WTC11 (cell line): ENCODE data around the gene DOCK1. TPM values are rescaled to one million over a fixed set of nuclear protein-coding genes. Genes with fewer than 3 reads are reported as not detected.

Experiments
- ATAC-seq: fragments of 200-7000 bp; cut with Tn5 transposase; 2 replicates; pipeline ENCODE4 v1.10.0; 2021; ENCODE audit warnings: mild to moderate bottlenecking, moderate library complexity
- CTCF ChIA-PET: fragments of 300-600 bp; sonication (Branson Sonifier 250); formaldehyde crosslinking; loops from one replicate; lab custom pipeline; 2021; ENCODE audit warnings: antibody characterized with exemption; lab: Charles Lee
- POLR2A ChIA-PET: fragments of 350-600 bp; sonication (Branson Sonifier 250); formaldehyde crosslinking; loops from one replicate; lab custom pipeline; 2021; ENCODE audit warnings: antibody characterized with exemption; lab: Charles Lee
- DNase-seq: peaks from one replicate; pipeline ENCODE4 v3.0.0; 2021; ENCODE audit warnings: low spot score
- H3K27ac Mint-ChIP-seq: 2 replicates; pipeline ENCODE4 v1.8.0; 2021; ENCODE audit warnings: mixed read lengths
- H3K27me3 Mint-ChIP-seq: 2 replicates; pipeline ENCODE4 v1.8.0; 2021; ENCODE audit warnings: low read depth, mild to moderate bottlenecking, moderate library complexity, mixed read lengths
- H3K36me3 Mint-ChIP-seq: 2 replicates; pipeline ENCODE4 v1.8.0; 2021; ENCODE audit warnings: mixed read lengths
- H3K4me1 Mint-ChIP-seq: 2 replicates; pipeline ENCODE4 v1.8.0; 2022; ENCODE audit warnings: mixed read lengths
- H3K4me3 Mint-ChIP-seq: 2 replicates; pipeline ENCODE4 v1.8.0; 2021; ENCODE audit warnings: mild to moderate bottlenecking, moderate library complexity, mixed read lengths
- H3K9me3 Mint-ChIP-seq: 2 replicates; pipeline ENCODE4 v1.8.0; 2021; ENCODE audit warnings: mixed read lengths
- ATF1 ChIP-seq: sonication (generic); formaldehyde crosslinking; IDR thresholded peaks from 2 replicates; pipeline ENCODE4 v1.8.1; 2023; ENCODE audit warnings: mild to moderate bottlenecking, moderate library complexity, missing genetic modification reagents
- FOXK1 ChIP-seq: sonication (generic); formaldehyde crosslinking; IDR thresholded peaks from 2 replicates; pipeline ENCODE4 v1.8.0; 2022; ENCODE audit warnings: mild to moderate bottlenecking, moderate library complexity, missing genetic modification reagents
- IRF2 ChIP-seq: sonication (generic); formaldehyde crosslinking; IDR thresholded peaks from 2 replicates; pipeline ENCODE4 v1.8.0; 2022; ENCODE audit warnings: low read depth, missing genetic modification reagents, borderline replicate concordance
- JUN ChIP-seq: sonication (generic); formaldehyde crosslinking; IDR thresholded peaks from 2 replicates; pipeline ENCODE4 v1.8.0; 2023; ENCODE audit warnings: mild to moderate bottlenecking, missing genetic modification reagents
- NR1H2 ChIP-seq: sonication (generic); formaldehyde crosslinking; IDR thresholded peaks from 2 replicates; pipeline ENCODE4 v1.9.0; 2021; ENCODE audit warnings: mild to moderate bottlenecking, moderate library complexity, missing genetic modification reagents
- RELA ChIP-seq: sonication (generic); formaldehyde crosslinking; IDR thresholded peaks from 2 replicates; pipeline ENCODE4 v1.8.1; 2022; ENCODE audit warnings: missing genetic modification reagents, mild to moderate bottlenecking, borderline replicate concordance
- SMAD4 ChIP-seq: sonication (generic); formaldehyde crosslinking; IDR thresholded peaks from 2 replicates; pipeline ENCODE4 v1.8.0; 2022; ENCODE audit warnings: mild to moderate bottlenecking, missing genetic modification reagents
- SP1 ChIP-seq: sonication (generic); formaldehyde crosslinking; conservative IDR thresholded peaks from 2 replicates; pipeline ENCODE4 v1.8.1; 2022; ENCODE audit warnings: missing genetic modification reagents
- ZNF121 ChIP-seq: sonication (generic); formaldehyde crosslinking; IDR thresholded peaks from 2 replicates; pipeline ENCODE4 v1.8.0; 2023; ENCODE audit warnings: missing genetic modification reagents
- ZNF138 ChIP-seq: sonication (generic); formaldehyde crosslinking; conservative IDR thresholded peaks from 2 replicates; pipeline ENCODE4 v1.8.1; 2022; ENCODE audit warnings: mild to moderate bottlenecking, moderate library complexity, missing genetic modification reagents
- ZNF317 ChIP-seq: sonication (generic); formaldehyde crosslinking; IDR thresholded peaks from 2 replicates; pipeline ENCODE4 v1.8.1; 2023; ENCODE audit warnings: low read depth, mild to moderate bottlenecking, moderate library complexity, missing genetic modification reagents, borderline replicate concordance
- ZNF423 ChIP-seq: fragments of 250-450 bp; sonication (Bioruptor Pico); IDR thresholded peaks from 2 replicates; pipeline ENCODE4 v2.1.2; 2022; ENCODE audit warnings: mild to moderate bottlenecking, moderate library complexity
- total RNA-seq: library from RNA; stranded (reverse); gene quantifications from 3 replicates; pipeline ENCODE4 v1.2.3, GENCODE V29; 2021
- TF ChIP-seq, protein P1 (sequence below): sonication (generic); formaldehyde crosslinking; IDR thresholded peaks from 2 replicates; pipeline ENCODE4 v1.8.0; 2022; ENCODE audit warnings: missing genetic modification reagents
- TF ChIP-seq, protein P2 (sequence below): sonication (generic); formaldehyde crosslinking; conservative IDR thresholded peaks from 2 replicates; pipeline ENCODE4 v1.8.1; 2023; ENCODE audit warnings: mild to moderate bottlenecking, low read depth, missing genetic modification reagents, moderate library complexity
- TF ChIP-seq, protein P3 (sequence below): sonication (generic); formaldehyde crosslinking; IDR thresholded peaks from 2 replicates; pipeline ENCODE4 v1.8.0; 2023; ENCODE audit warnings: missing genetic modification reagents, mild to moderate bottlenecking, borderline replicate concordance
- TF ChIP-seq, protein P4 (sequence below): sonication (generic); formaldehyde crosslinking; IDR thresholded peaks from 2 replicates; pipeline ENCODE4 v1.8.1; 2023; ENCODE audit warnings: mild to moderate bottlenecking, missing genetic modification reagents, moderate library complexity
- TF ChIP-seq, protein P5 (sequence below): sonication (generic); formaldehyde crosslinking; IDR thresholded peaks from 2 replicates; pipeline ENCODE4 v1.8.1; 2022; ENCODE audit warnings: mild to moderate bottlenecking, missing genetic modification reagents, moderate library complexity, borderline replicate concordance
- TF ChIP-seq, protein P6 (sequence below): sonication (generic); formaldehyde crosslinking; IDR thresholded peaks from 2 replicates; pipeline ENCODE4 v1.8.1; 2022; ENCODE audit warnings: missing genetic modification reagents, borderline replicate concordance

Gene DOCK1
- total RNA-seq, 1 experiment from 2014 or later, result 52.1 TPM

DNA sequence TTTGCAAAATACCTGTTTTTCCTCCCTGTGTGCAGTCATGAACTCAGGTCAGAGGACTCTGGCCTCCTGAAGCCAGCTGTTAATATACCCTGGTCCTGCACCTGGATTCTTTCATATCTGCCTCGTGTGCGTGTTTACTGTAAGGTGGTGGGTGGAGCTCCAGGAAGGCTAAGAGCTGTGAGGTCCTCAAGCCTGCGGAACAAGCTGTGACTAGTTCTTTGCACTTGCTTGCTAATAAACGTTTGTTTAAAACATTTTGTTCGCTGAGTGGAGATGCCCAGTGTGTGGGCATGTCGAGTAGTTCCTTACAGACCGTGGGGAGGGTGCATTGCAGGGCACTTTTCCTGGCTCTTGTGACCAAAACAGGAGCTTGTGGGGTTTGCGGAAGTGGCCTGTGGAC, 139.0 kb downstream of the DOCK1 start (continued):
- TF ChIP-seq, protein P1, sequence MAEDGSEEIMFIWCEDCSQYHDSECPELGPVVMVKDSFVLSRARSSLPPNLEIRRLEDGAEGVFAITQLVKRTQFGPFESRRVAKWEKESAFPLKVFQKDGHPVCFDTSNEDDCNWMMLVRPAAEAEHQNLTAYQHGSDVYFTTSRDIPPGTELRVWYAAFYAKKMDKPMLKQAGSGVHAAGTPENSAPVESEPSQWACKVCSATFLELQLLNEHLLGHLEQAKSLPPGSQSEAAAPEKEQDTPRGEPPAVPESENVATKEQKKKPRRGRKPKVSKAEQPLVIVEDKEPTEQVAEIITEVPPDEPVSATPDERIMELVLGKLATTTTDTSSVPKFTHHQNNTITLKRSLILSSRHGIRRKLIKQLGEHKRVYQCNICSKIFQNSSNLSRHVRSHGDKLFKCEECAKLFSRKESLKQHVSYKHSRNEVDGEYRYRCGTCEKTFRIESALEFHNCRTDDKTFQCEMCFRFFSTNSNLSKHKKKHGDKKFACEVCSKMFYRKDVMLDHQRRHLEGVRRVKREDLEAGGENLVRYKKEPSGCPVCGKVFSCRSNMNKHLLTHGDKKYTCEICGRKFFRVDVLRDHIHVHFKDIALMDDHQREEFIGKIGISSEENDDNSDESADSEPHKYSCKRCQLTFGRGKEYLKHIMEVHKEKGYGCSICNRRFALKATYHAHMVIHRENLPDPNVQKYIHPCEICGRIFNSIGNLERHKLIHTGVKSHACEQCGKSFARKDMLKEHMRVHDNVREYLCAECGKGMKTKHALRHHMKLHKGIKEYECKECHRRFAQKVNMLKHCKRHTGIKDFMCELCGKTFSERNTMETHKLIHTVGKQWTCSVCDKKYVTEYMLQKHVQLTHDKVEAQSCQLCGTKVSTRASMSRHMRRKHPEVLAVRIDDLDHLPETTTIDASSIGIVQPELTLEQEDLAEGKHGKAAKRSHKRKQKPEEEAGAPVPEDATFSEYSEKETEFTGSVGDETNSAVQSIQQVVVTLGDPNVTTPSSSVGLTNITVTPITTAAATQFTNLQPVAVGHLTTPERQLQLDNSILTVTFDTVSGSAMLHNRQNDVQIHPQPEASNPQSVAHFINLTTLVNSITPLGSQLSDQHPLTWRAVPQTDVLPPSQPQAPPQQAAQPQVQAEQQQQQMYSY (CRISPR knock-in tag), result no peak
- TF ChIP-seq IRF2 (CRISPR knock-in tag) (no peak), ATF1 (no peak)
- TF ChIP-seq, protein P2, sequence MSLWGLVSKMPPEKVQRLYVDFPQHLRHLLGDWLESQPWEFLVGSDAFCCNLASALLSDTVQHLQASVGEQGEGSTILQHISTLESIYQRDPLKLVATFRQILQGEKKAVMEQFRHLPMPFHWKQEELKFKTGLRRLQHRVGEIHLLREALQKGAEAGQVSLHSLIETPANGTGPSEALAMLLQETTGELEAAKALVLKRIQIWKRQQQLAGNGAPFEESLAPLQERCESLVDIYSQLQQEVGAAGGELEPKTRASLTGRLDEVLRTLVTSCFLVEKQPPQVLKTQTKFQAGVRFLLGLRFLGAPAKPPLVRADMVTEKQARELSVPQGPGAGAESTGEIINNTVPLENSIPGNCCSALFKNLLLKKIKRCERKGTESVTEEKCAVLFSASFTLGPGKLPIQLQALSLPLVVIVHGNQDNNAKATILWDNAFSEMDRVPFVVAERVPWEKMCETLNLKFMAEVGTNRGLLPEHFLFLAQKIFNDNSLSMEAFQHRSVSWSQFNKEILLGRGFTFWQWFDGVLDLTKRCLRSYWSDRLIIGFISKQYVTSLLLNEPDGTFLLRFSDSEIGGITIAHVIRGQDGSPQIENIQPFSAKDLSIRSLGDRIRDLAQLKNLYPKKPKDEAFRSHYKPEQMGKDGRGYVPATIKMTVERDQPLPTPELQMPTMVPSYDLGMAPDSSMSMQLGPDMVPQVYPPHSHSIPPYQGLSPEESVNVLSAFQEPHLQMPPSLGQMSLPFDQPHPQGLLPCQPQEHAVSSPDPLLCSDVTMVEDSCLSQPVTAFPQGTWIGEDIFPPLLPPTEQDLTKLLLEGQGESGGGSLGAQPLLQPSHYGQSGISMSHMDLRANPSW, result no peak

DNA sequence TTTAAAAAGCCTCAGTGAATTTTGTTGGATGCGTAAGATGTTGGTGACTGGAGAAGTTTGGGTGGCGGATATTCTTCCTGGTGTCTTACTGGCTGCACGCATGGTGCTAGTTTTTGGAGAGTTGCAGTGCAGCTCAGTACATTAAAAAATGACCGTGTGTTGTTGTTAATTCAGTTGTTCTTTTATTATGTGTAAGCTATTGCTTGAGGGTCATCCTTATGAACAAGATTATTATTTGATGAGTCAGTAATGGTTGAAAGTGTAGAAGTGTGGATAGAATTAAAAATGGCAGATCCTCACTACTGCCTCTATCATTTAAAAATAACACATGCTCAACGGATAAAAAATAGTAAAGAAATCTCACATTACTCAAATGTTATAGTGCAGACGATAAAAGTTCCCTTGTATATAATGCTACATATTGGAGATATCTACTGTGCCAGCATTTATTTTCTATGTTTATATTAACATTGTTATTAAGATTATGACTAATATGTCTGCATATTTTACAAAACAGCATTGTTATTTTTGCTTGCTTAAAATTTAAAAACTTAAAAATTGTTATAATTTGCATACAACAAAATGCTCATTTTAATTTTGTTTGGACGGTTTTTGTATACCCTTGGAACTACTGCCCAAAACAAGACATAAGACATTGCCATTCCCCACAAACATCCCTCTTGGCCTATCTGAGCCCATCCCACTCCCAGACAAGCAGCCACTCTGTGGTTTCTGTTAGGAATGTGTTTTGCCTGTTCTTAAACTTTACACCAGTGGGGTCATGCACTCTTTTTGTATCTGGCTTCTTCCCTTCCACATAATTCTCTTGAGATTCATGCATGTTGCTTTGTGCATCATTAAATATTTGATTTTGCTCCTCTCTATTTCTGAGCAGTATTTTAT, 142.0 kb downstream of the DOCK1 start:
- CTCF ChIA-PET, result interaction anchor here (0.6 kb wide), 1 partner anchor 258 kb away, joined by 3 read pairs; no protein-coding TSS in a partner anchor
- no peaks in the 10 kb centered on the region for H3K4me1 Mint-ChIP-seq
- no peak for TF ChIP-seq SMAD4
- TF ChIP-seq, protein P3, sequence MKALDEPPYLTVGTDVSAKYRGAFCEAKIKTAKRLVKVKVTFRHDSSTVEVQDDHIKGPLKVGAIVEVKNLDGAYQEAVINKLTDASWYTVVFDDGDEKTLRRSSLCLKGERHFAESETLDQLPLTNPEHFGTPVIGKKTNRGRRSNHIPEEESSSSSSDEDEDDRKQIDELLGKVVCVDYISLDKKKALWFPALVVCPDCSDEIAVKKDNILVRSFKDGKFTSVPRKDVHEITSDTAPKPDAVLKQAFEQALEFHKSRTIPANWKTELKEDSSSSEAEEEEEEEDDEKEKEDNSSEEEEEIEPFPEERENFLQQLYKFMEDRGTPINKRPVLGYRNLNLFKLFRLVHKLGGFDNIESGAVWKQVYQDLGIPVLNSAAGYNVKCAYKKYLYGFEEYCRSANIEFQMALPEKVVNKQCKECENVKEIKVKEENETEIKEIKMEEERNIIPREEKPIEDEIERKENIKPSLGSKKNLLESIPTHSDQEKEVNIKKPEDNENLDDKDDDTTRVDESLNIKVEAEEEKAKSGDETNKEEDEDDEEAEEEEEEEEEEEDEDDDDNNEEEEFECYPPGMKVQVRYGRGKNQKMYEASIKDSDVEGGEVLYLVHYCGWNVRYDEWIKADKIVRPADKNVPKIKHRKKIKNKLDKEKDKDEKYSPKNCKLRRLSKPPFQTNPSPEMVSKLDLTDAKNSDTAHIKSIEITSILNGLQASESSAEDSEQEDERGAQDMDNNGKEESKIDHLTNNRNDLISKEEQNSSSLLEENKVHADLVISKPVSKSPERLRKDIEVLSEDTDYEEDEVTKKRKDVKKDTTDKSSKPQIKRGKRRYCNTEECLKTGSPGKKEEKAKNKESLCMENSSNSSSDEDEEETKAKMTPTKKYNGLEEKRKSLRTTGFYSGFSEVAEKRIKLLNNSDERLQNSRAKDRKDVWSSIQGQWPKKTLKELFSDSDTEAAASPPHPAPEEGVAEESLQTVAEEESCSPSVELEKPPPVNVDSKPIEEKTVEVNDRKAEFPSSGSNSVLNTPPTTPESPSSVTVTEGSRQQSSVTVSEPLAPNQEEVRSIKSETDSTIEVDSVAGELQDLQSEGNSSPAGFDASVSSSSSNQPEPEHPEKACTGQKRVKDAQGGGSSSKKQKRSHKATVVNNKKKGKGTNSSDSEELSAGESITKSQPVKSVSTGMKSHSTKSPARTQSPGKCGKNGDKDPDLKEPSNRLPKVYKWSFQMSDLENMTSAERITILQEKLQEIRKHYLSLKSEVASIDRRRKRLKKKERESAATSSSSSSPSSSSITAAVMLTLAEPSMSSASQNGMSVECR, result no peak
- TF ChIP-seq ZNF423 (CRISPR knock-in tag), result no peak
- TF ChIP-seq ZNF138 (CRISPR knock-in tag), result no peak
- TF ChIP-seq, all 79 proteins: peak for 0
- Mint-ChIP-seq H3K27me3 (no peaks in the 10 kb centered on the region), H3K4me3 (no peak overlapping the region), H3K36me3 (peaks cover 27% of the 10 kb centered on the region), H3K9me3 (no peaks in the 10 kb centered on the region), H3K27ac (no peak overlapping the region)
- no peak for ATAC-seq
- no peak for DNase-seq
- POLR2A ChIA-PET, result no interaction called here

DNA sequence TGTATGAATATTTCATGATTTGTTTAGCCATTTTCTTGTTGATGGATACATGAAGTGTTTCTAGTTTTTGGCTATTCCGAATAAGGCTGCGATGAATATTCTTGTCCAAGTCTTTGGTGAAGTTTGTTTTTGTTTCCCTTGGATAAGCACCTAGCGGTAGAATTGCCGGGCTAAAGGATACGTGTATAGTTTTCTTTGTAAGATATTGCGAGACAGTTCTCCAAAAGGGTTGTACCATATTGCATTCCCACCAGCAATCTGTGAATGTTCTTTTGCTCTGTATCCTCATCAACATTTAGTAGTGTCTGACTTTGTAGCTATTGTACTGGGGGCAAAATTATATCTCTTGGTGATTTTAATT, 142.6 kb downstream of the DOCK1 start:
- no peak for ATAC-seq
- Mint-ChIP-seq H3K9me3 (no peaks in the 10 kb centered on the region), H3K36me3 (peaks cover 27% of the 10 kb centered on the region), H3K27me3 (no peaks in the 10 kb centered on the region), H3K4me1 (no peaks in the 10 kb centered on the region), H3K4me3 (no peak overlapping the region), H3K27ac (no peak overlapping the region)
- CTCF ChIA-PET, result no interaction called here
- POLR2A ChIA-PET, result no interaction called here
- DNase-seq, result no peak
- TF ChIP-seq ZNF317 (CRISPR knock-in tag), result no peak
- TF ChIP-seq, protein P4, sequence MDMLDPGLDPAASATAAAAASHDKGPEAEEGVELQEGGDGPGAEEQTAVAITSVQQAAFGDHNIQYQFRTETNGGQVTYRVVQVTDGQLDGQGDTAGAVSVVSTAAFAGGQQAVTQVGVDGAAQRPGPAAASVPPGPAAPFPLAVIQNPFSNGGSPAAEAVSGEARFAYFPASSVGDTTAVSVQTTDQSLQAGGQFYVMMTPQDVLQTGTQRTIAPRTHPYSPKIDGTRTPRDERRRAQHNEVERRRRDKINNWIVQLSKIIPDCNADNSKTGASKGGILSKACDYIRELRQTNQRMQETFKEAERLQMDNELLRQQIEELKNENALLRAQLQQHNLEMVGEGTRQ (CRISPR knock-in tag), result no peak
- no peak for TF ChIP-seq JUN (CRISPR knock-in tag)
- TF ChIP-seq FOXK1 (CRISPR knock-in tag), result no peak
- TF ChIP-seq, protein P5, sequence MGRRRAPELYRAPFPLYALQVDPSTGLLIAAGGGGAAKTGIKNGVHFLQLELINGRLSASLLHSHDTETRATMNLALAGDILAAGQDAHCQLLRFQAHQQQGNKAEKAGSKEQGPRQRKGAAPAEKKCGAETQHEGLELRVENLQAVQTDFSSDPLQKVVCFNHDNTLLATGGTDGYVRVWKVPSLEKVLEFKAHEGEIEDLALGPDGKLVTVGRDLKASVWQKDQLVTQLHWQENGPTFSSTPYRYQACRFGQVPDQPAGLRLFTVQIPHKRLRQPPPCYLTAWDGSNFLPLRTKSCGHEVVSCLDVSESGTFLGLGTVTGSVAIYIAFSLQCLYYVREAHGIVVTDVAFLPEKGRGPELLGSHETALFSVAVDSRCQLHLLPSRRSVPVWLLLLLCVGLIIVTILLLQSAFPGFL, result no peak
- TF ChIP-seq, protein P6, sequence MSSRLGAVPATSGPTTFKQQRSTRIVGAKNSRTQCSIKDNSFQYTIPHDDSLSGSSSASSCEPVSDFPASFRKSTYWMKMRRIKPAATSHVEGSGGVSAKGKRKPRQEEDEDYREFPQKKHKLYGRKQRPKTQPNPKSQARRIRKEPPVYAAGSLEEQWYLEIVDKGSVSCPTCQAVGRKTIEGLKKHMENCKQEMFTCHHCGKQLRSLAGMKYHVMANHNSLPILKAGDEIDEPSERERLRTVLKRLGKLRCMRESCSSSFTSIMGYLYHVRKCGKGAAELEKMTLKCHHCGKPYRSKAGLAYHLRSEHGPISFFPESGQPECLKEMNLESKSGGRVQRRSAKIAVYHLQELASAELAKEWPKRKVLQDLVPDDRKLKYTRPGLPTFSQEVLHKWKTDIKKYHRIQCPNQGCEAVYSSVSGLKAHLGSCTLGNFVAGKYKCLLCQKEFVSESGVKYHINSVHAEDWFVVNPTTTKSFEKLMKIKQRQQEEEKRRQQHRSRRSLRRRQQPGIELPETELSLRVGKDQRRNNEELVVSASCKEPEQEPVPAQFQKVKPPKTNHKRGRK, result no peak
- no peak for TF ChIP-seq ATF1
- no peak for TF ChIP-seq RELA
- no peak for TF ChIP-seq NR1H2 (CRISPR knock-in tag)
- TF ChIP-seq SP1 (CRISPR knock-in tag), result no peak
- TF ChIP-seq ZNF121, result no peak
